OCI-LY7 (cell line): ENCODE results near the gene NTMT1.

Experiments used
- EZH2phosphoT487 ChIP-seq: fragments of 200-600 bp; sonication (generic); IDR thresholded peaks from 2 replicates; pipeline ENCODE4 v1.6.1; 2018; ENCODE audit warnings: low read depth, borderline replicate concordance, mild to moderate bottlenecking, mixed run types, antibody characterized with exemption, low read length, moderate library complexity, mixed read lengths
- TF ChIP-seq, protein P1 (sequence below): fragments of 200-600 bp; sonication (generic); conservative IDR thresholded peaks from 2 replicates; pipeline ENCODE4 v1.5.1; 2014; ENCODE audit warnings: mild to moderate bottlenecking, antibody characterized with exemption, low read length, moderate library complexity, mixed read lengths

DNA sequence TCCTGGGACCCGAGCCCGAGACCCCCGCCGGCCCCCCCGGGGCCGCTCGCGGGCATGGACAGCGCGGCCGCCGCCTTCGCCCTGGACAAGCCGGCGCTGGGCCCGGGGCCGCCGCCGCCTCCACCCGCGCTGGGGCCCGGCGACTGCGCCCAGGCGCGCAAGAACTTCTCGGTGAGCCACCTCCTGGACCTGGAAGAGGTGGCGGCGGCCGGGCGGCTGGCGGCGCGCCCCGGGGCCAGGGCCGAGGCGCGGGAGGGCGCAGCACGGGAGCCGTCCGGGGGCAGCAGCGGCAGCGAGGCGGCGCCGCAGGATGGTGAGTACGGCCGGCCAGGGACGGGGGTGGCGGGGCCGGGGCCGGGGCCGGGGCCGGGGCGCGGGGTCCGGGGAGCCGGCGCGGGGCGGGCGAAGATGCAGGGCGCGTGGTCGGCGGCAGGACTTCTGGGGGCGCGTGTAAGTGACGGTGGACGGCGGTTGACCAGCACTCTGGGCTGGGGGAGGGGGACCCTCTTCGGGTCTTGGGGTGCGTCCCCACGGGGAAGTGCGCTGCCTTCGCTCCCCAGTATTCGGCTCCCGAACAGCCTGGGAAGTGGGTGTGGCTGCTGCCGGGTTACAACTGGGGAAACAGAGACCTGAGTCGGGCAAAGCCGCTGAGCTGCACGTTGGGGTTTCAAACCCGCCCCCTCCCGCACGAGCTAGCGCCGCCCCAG is 40.0 kb downstream of the NTMT1 start:
- TF ChIP-seq, protein P1, sequence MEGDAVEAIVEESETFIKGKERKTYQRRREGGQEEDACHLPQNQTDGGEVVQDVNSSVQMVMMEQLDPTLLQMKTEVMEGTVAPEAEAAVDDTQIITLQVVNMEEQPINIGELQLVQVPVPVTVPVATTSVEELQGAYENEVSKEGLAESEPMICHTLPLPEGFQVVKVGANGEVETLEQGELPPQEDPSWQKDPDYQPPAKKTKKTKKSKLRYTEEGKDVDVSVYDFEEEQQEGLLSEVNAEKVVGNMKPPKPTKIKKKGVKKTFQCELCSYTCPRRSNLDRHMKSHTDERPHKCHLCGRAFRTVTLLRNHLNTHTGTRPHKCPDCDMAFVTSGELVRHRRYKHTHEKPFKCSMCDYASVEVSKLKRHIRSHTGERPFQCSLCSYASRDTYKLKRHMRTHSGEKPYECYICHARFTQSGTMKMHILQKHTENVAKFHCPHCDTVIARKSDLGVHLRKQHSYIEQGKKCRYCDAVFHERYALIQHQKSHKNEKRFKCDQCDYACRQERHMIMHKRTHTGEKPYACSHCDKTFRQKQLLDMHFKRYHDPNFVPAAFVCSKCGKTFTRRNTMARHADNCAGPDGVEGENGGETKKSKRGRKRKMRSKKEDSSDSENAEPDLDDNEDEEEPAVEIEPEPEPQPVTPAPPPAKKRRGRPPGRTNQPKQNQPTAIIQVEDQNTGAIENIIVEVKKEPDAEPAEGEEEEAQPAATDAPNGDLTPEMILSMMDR = no peak
- TF ChIP-seq EZH2phosphoT487 = no peak
